Astrocyte (in vitro differentiated cells and primary cell): ENCODE results near the gene STAT1. TPM values are rescaled to one million over a fixed set of nuclear protein-coding genes. Genes with fewer than 3 reads are reported as not detected.

Experiments used
- DNase-seq: peaks from one replicate; pipeline ENCODE4 v3.0.0-alpha.2; 2010; ENCODE audit warnings: low read depth
- FAIRE-seq: peaks from 2 replicates; lab custom pipeline; 2011; peaks lifted over from hg19 to GRCh38; lab: Jason Lieb, UNC
- H2AFZ ChIP-seq: 2 replicates; pipeline ENCODE4 v1.6.0; 2012; ENCODE audit warnings: low read depth, low read length, inconsistent platforms
- H3K27ac ChIP-seq: 2 replicates; pipeline ENCODE4 v1.5.1; 2011; ENCODE audit warnings: low read depth, low read length, inconsistent platforms
- H3K27me3 ChIP-seq: 2 replicates; pipeline ENCODE4 v1.6.0; 2011; ENCODE audit warnings: low read length, inconsistent platforms; ENCODE audit not compliant: insufficient read depth
- H3K36me3 ChIP-seq: 2 replicates; pipeline ENCODE4 v1.5.1; 2011; ENCODE audit warnings: low read length, inconsistent platforms; ENCODE audit not compliant: insufficient read depth
- H3K4me1 ChIP-seq: 2 replicates; pipeline ENCODE4 v1.5.1; 2011; ENCODE audit warnings: low read length, inconsistent platforms; ENCODE audit not compliant: insufficient read depth
- H3K4me2 ChIP-seq: 2 replicates; pipeline ENCODE4 v1.6.0; 2012; ENCODE audit warnings: low read length, inconsistent platforms
- H3K4me3 ChIP-seq: 2 replicates; pipeline ENCODE4 v1.5.1; 2011; ENCODE audit warnings: low read depth, mild to moderate bottlenecking, low read length, inconsistent platforms; ENCODE audit not compliant: insufficient read depth
- H3K79me2 ChIP-seq: 2 replicates; pipeline ENCODE4 v1.6.0; 2012; ENCODE audit warnings: mild to moderate bottlenecking, low read length, inconsistent platforms; ENCODE audit not compliant: insufficient read depth
- H3K9ac ChIP-seq: 2 replicates; pipeline ENCODE4 v1.6.0; 2012; ENCODE audit warnings: mild to moderate bottlenecking, low read length, inconsistent platforms
- H3K9me3 ChIP-seq: 2 replicates; pipeline ENCODE4 v1.5.1; 2012; ENCODE audit warnings: low read depth, mild to moderate bottlenecking, low read length, inconsistent platforms; ENCODE audit not compliant: insufficient read depth
- H4K20me1 ChIP-seq: 2 replicates; pipeline ENCODE4 v1.6.0; 2012; ENCODE audit warnings: low read length, inconsistent platforms; ENCODE audit not compliant: insufficient read depth
- H3K27ac Mint-ChIP-seq: one replicate; pipeline ENCODE4 v1.8.0; 2021; ENCODE audit warnings: mild to moderate bottlenecking, mixed read lengths; ENCODE audit not compliant: unreplicated experiment
- H3K27me3 Mint-ChIP-seq: one replicate; pipeline ENCODE4 v1.8.0; 2021; ENCODE audit warnings: low read depth, mixed read lengths; ENCODE audit not compliant: unreplicated experiment
- H3K36me3 Mint-ChIP-seq: one replicate; pipeline ENCODE4 v1.8.0; 2021; ENCODE audit warnings: low read depth, mixed read lengths; ENCODE audit not compliant: unreplicated experiment
- H3K4me1 Mint-ChIP-seq: one replicate; pipeline ENCODE4 v1.8.0; 2021; ENCODE audit warnings: low read depth, mixed read lengths; ENCODE audit not compliant: unreplicated experiment
- H3K4me3 Mint-ChIP-seq: one replicate; pipeline ENCODE4 v1.8.0; 2021; ENCODE audit warnings: mild to moderate bottlenecking, moderate library complexity, mixed read lengths; ENCODE audit not compliant: unreplicated experiment
- H3K9me3 Mint-ChIP-seq: one replicate; pipeline ENCODE4 v1.8.0; 2021; ENCODE audit warnings: mild to moderate bottlenecking, mixed read lengths; ENCODE audit not compliant: unreplicated experiment
- CTCF ChIP-seq: IDR thresholded peaks from 2 replicates; pipeline ENCODE4 v1.5.1; 2011; ENCODE audit warnings: low read depth, mild to moderate bottlenecking, inconsistent platforms, low read length, moderate library complexity; ENCODE audit not compliant: insufficient read depth
- EZH2 ChIP-seq: IDR thresholded peaks from 2 replicates; pipeline ENCODE4 v1.6.1; 2012; ENCODE audit warnings: mild to moderate bottlenecking, low read length, inconsistent platforms; ENCODE audit not compliant: insufficient read depth
- total RNA-seq: library from RNA; stranded (reverse); gene quantifications from 2 replicates; pipeline ENCODE4 v1.2.1, GENCODE V29; 2021

The STAT1 gene
- total RNA-seq, 1 donor from 2014 or later: 377 TPM

- H2AFZ ChIP-seq: no peak overlapping the region
- H3K9me3 Mint-ChIP-seq: no peaks in the 10 kb centered on the region
- no peaks in the 10 kb centered on the region for H3K36me3 ChIP-seq
- H3K79me2 ChIP-seq: no peaks in the 10 kb centered on the region
- H3K27ac ChIP-seq: no peak overlapping the region
- no peak overlapping the region for H3K4me3 Mint-ChIP-seq
- no peak overlapping the region for H3K4me2 ChIP-seq
- no peaks in the 10 kb centered on the region for H4K20me1 ChIP-seq
- DNase-seq: no peak
- H3K4me1 ChIP-seq: peaks cover 26% of the 10 kb centered on the region
- peaks cover 2% of the 10 kb centered on the region for H3K4me1 Mint-ChIP-seq
- no peak for FAIRE-seq
- H3K27ac Mint-ChIP-seq: no peak overlapping the region
- peaks cover 3% of the 10 kb centered on the region for H3K27me3 Mint-ChIP-seq
- H3K9ac ChIP-seq: no peak overlapping the region
- H3K4me3 ChIP-seq: no peak overlapping the region
- no peaks in the 10 kb centered on the region for H3K36me3 Mint-ChIP-seq
- TF ChIP-seq CTCF (no peak), EZH2 (no peak)
- no peaks in the 10 kb centered on the region for H3K9me3 ChIP-seq
- no peaks in the 10 kb centered on the region for H3K27me3 ChIP-seq
Observed at GRCh38 chr2:191053256-191053655, 39.3 kb upstream of the STAT1 start.

GRCh38 chr2:191051825-191052778 lies 38.1 kb upstream of the STAT1 start:
- Histone ChIP-seq H3K9me3 (no peaks in the 10 kb centered on the region), H3K4me2 (no peak overlapping the region), H3K9ac (peak overlapping the region; percentile 42), H3K4me1 (peaks cover 26% of the 10 kb centered on the region), H3K27me3 (no peaks in the 10 kb centered on the region), H3K79me2 (no peaks in the 10 kb centered on the region), H3K27ac (no peak overlapping the region), H3K36me3 (no peaks in the 10 kb centered on the region), H3K4me3 (no peak overlapping the region), H2AFZ (no peak overlapping the region), H4K20me1 (no peaks in the 10 kb centered on the region)
- Mint-ChIP-seq H3K9me3 (no peaks in the 10 kb centered on the region), H3K36me3 (no peaks in the 10 kb centered on the region), H3K27ac (no peak overlapping the region), H3K4me1 (peaks cover 2% of the 10 kb centered on the region), H3K27me3 (peaks cover 3% of the 10 kb centered on the region), H3K4me3 (no peak overlapping the region)
- TF ChIP-seq EZH2 (no peak), CTCF (peak; percentile 58)
- peak; percentile 64 for FAIRE-seq
- peak; percentile 40 for DNase-seq

- peak overlapping the region; percentile 88 for H3K27ac ChIP-seq
- no peaks in the 10 kb centered on the region for H3K36me3 Mint-ChIP-seq
- DNase-seq: peak; percentile 33
- no peaks in the 10 kb centered on the region for H3K27me3 ChIP-seq
- H3K9ac ChIP-seq: peak overlapping the region; percentile 42
- no peaks in the 10 kb centered on the region for H3K36me3 ChIP-seq
- peak overlapping the region; percentile 62 for H3K4me2 ChIP-seq
- no peak overlapping the region for H3K4me3 ChIP-seq
- no peaks in the 10 kb centered on the region for H4K20me1 ChIP-seq
- H3K4me3 Mint-ChIP-seq: no peak overlapping the region
- H3K27me3 Mint-ChIP-seq: peaks cover 3% of the 10 kb centered on the region
- H3K27ac Mint-ChIP-seq: no peak overlapping the region
- H3K9me3 ChIP-seq: no peaks in the 10 kb centered on the region
- FAIRE-seq: no peak
- H3K4me1 ChIP-seq: peaks cover 26% of the 10 kb centered on the region
- no peak for TF ChIP-seq CTCF
- no peaks in the 10 kb centered on the region for H3K79me2 ChIP-seq
- H3K4me1 Mint-ChIP-seq: peaks cover 2% of the 10 kb centered on the region
- H2AFZ ChIP-seq: peak overlapping the region; percentile 0
- H3K9me3 Mint-ChIP-seq: no peaks in the 10 kb centered on the region
Observed at GRCh38 chr2:191051177-191051576, 37.2 kb upstream of the STAT1 start.
